H9 (cell line): ENCODE results near the gene DDC. TPM values are rescaled to one million over a fixed set of nuclear protein-coding genes. Genes with fewer than 3 reads are reported as not detected.

Source experiments
- DNase-seq: peaks from one replicate; pipeline ENCODE4 v3.0.0-alpha.2; 2017
- H2AFZ ChIP-seq: one replicate; pipeline ENCODE4 v1.6.1; 2013; ENCODE audit warnings: mild to moderate bottlenecking, low read length, control low read depth, moderate library complexity
- H2AK5ac ChIP-seq: 2 replicates; pipeline ENCODE4 v1.6.1; 2013; ENCODE audit warnings: low read length, control low read depth, mixed read lengths; ENCODE audit not compliant: insufficient read length
- H2BK120ac ChIP-seq: one replicate; pipeline ENCODE4 v1.6.1; 2013; ENCODE audit warnings: low read depth, mild to moderate bottlenecking, low read length, control low read depth, inconsistent platforms; ENCODE audit not compliant: poor library complexity, severe bottlenecking
- H2BK12ac ChIP-seq: 2 replicates; pipeline ENCODE4 v1.6.1; 2013; ENCODE audit warnings: low read length, control low read depth, mixed read lengths, low read depth; ENCODE audit not compliant: insufficient read length
- H2BK15ac ChIP-seq: 2 replicates; pipeline ENCODE4 v1.6.1; 2013; ENCODE audit warnings: low read depth, low read length, control low read depth
- H2BK20ac ChIP-seq: one replicate; pipeline ENCODE4 v1.6.1; 2013; ENCODE audit warnings: low read depth, mild to moderate bottlenecking, low read length, control low read depth, inconsistent platforms; ENCODE audit not compliant: poor library complexity, severe bottlenecking
- H2BK5ac ChIP-seq: 2 replicates; pipeline ENCODE4 v1.6.1; 2013; ENCODE audit warnings: low read length, control low read depth, mixed read lengths; ENCODE audit not compliant: insufficient read length
- H3K14ac ChIP-seq: 2 replicates; pipeline ENCODE4 v1.6.1; 2013; ENCODE audit warnings: low read length, control low read depth; ENCODE audit not compliant: insufficient read depth
- H3K18ac ChIP-seq: 2 replicates; pipeline ENCODE4 v1.6.1; 2013; ENCODE audit warnings: low read depth, mild to moderate bottlenecking, mixed read lengths, low read length, control low read depth; ENCODE audit not compliant: insufficient read length
- H3K23ac ChIP-seq: 2 replicates; pipeline ENCODE4 v1.6.1; 2013; ENCODE audit warnings: low read length, control low read depth, mixed read lengths, low read depth; ENCODE audit not compliant: insufficient read length
- H3K23me2 ChIP-seq: 2 replicates; pipeline ENCODE4 v1.6.1; 2013; ENCODE audit warnings: low read depth, mild to moderate bottlenecking, mixed read lengths, low read length, control low read depth; ENCODE audit not compliant: insufficient read length, poor library complexity, severe bottlenecking
- H3K27ac ChIP-seq: 2 replicates; pipeline ENCODE4 v1.5.1; 2013; ENCODE audit warnings: low read length, control low read depth, mixed read lengths, low read depth; ENCODE audit not compliant: insufficient read length
- H3K27me3 ChIP-seq: 2 replicates; pipeline ENCODE4 v1.6.1; 2013; ENCODE audit warnings: low read length, control low read depth, inconsistent platforms; ENCODE audit not compliant: insufficient read depth
- H3K4ac ChIP-seq: 2 replicates; pipeline ENCODE4 v1.6.1; 2013; ENCODE audit warnings: low read depth, mild to moderate bottlenecking, control low read depth, inconsistent platforms, low read length, moderate library complexity
- H3K4me1 ChIP-seq: 2 replicates; pipeline ENCODE4 v1.6.1; 2013; ENCODE audit warnings: low read length, control low read depth, inconsistent platforms; ENCODE audit not compliant: insufficient read depth
- H3K4me2 ChIP-seq: 2 replicates; pipeline ENCODE4 v1.6.1; 2013; ENCODE audit warnings: low read length, control low read depth, mixed read lengths; ENCODE audit not compliant: insufficient read length, insufficient read depth
- H3K56ac ChIP-seq: 2 replicates; pipeline ENCODE4 v1.6.1; 2013; ENCODE audit warnings: low read depth, mild to moderate bottlenecking, mixed read lengths, low read length, control low read depth; ENCODE audit not compliant: insufficient read length
- H3K79me1 ChIP-seq: 2 replicates; pipeline ENCODE4 v1.6.1; 2013; ENCODE audit warnings: low read depth, mild to moderate bottlenecking, moderate library complexity, low read length, control low read depth, inconsistent platforms; ENCODE audit not compliant: insufficient read depth, poor library complexity, severe bottlenecking
- H3K79me2 ChIP-seq: 2 replicates; pipeline ENCODE4 v1.6.1; 2013; ENCODE audit warnings: low read length, control low read depth, inconsistent platforms; ENCODE audit not compliant: insufficient read depth
- H3K9ac ChIP-seq: 2 replicates; pipeline ENCODE4 v1.6.1; 2013; ENCODE audit warnings: low read length, control low read depth, mixed read lengths; ENCODE audit not compliant: insufficient read length; ENCODE audit errors: extremely low read depth
- H3K9me3 ChIP-seq: one replicate; pipeline ENCODE4 v1.6.1; 2013; ENCODE audit warnings: low read depth, low read length, inconsistent platforms; ENCODE audit not compliant: control insufficient read depth
- H3T11ph ChIP-seq: one replicate; pipeline ENCODE4 v1.6.1; 2013; ENCODE audit warnings: mild to moderate bottlenecking, low read length, control low read depth, inconsistent platforms
- H4K20me1 ChIP-seq: one replicate; pipeline ENCODE4 v1.6.1; 2013; ENCODE audit not compliant: control insufficient read depth, insufficient read length, insufficient read depth
- H4K5ac ChIP-seq: 2 replicates; pipeline ENCODE4 v1.6.1; 2013; ENCODE audit warnings: low read depth, mild to moderate bottlenecking, mixed read lengths, low read length, control low read depth; ENCODE audit not compliant: insufficient read length
- H4K8ac ChIP-seq: replicated peaks from 2 replicates; pipeline ENCODE4 v1.6.1; 2013; ENCODE audit warnings: low read length, control low read depth, mixed read lengths, low read depth; ENCODE audit not compliant: insufficient read length
- H4K91ac ChIP-seq: 2 replicates; pipeline ENCODE4 v1.6.1; 2013; ENCODE audit warnings: low read depth, mild to moderate bottlenecking, moderate library complexity, mixed read lengths, low read length, control low read depth; ENCODE audit not compliant: insufficient read length
- H3K27ac Mint-ChIP-seq, 3 experiments: 2 replicates in 2 of 3; 3 replicates in 1 of 3; pipeline ENCODE4 v1.8.0; 2020 to 2021; ENCODE audit warnings: mixed read lengths in 3 of 3, mild to moderate bottlenecking in 1 of 3, moderate library complexity in 1 of 3
- H3K27me3 Mint-ChIP-seq: 2 replicates; pipeline ENCODE4 v1.8.0; 2021; ENCODE audit warnings: low read depth, mild to moderate bottlenecking, moderate library complexity, mixed read lengths
- H3K36me3 Mint-ChIP-seq, 3 experiments: 2 replicates in 2 of 3; 3 replicates in 1 of 3; pipeline ENCODE4 v1.8.0; 2020 to 2021; ENCODE audit warnings: low read depth in 3 of 3, mixed read lengths in 3 of 3; ENCODE audit not compliant: insufficient read depth in 1 of 3
- H3K4me1 Mint-ChIP-seq, 2 experiments: 2 replicates each; pipeline ENCODE4 v1.8.0; 2020; ENCODE audit warnings: mixed read lengths in 2 of 2
- H3K4me3 Mint-ChIP-seq, 2 experiments: 2 replicates in 1 of 2; 3 replicates in 1 of 2; pipeline ENCODE4 v1.8.0; 2020 to 2021; ENCODE audit warnings: mild to moderate bottlenecking in 2 of 2, mixed read lengths in 2 of 2, moderate library complexity in 1 of 2
- H3K9me3 Mint-ChIP-seq, 2 experiments: 2 replicates in 1 of 2; 3 replicates in 1 of 2; pipeline ENCODE4 v1.8.0; 2020; ENCODE audit warnings: mild to moderate bottlenecking in 2 of 2, mixed read lengths in 2 of 2, moderate library complexity in 1 of 2
- CTCF ChIP-seq: fragments of 200-600 bp; sonication (generic); conservative IDR thresholded peaks from 3 replicates; pipeline ENCODE4 v1.8.0; 2021; ENCODE audit warnings: antibody characterized with exemption, mild to moderate bottlenecking
- WGBS: extraction: QIAGEN DNeasy Blood & Tissue Kit; methylation state at CpG from one replicate; pipeline ENCODE4 v1.1.7; 2013; ENCODE audit warnings: missing lambda C conversion rate, low lambda C conversion rate, mixed read lengths; ENCODE audit not compliant: insufficient read length; ENCODE audit errors: extremely low coverage; 5-methylcytosine and 5-hydroxymethylcytosine counted together
- total RNA-seq: library from RNA; stranded (reverse); gene quantifications from 2 replicates; pipeline ENCODE4 v1.2.1, GENCODE V29; 2021

The DDC gene
- total RNA-seq, 1 experiment from 2014 or later, result not detected

- Mint-ChIP-seq H3K9me3 (peaks cover under 1 to 5% of the 10 kb centered on the region in 2 experiments; a peak in 2 of 5 replicates), H3K4me1 (peaks cover 1 to 4% of the 10 kb centered on the region in 2 experiments; a peak in 2 of 4 replicates), H3K4me3 (no peak overlapping the region), H3K27ac (no peak overlapping the region; a peak in 2 of 7 replicates), H3K36me3 (peaks cover 26 to 47% (median 31%) of the 10 kb centered on the region in 3 experiments), H3K27me3 (no peaks in the 10 kb centered on the region)
- no peak overlapping the region for H3K56ac ChIP-seq
- no peaks in the 10 kb centered on the region for H3K79me2 ChIP-seq
- H4K5ac ChIP-seq, result no peak overlapping the region
- no peak overlapping the region for H4K8ac ChIP-seq
- H3K79me1 ChIP-seq, result no peaks in the 10 kb centered on the region
- H2BK5ac ChIP-seq, result no peak overlapping the region
- H2BK120ac ChIP-seq, result no peak overlapping the region
- H4K91ac ChIP-seq, result no peak overlapping the region
- no peak overlapping the region for H3K23ac ChIP-seq
- no peak overlapping the region for H2BK15ac ChIP-seq
- DNase-seq, result no peak
- H3K23me2 ChIP-seq, result no peaks in the 10 kb centered on the region
- H3K14ac ChIP-seq, result no peak overlapping the region
- no peak overlapping the region for H3K4me2 ChIP-seq
- H3T11ph ChIP-seq, result no peak overlapping the region
- no peak overlapping the region for H3K18ac ChIP-seq
- no peaks in the 10 kb centered on the region for H3K9me3 ChIP-seq
- no peak overlapping the region for H3K9ac ChIP-seq
- no peak overlapping the region for H3K27ac ChIP-seq
- no peaks in the 10 kb centered on the region for H4K20me1 ChIP-seq
- TF ChIP-seq CTCF, result no peak
- H2AFZ ChIP-seq, result no peak overlapping the region
- no peak overlapping the region for H2AK5ac ChIP-seq
- H2BK12ac ChIP-seq, result no peak overlapping the region
- no peaks in the 10 kb centered on the region for H3K4me1 ChIP-seq
- H3K4ac ChIP-seq, result no peak overlapping the region
- no peaks in the 10 kb centered on the region for H3K27me3 ChIP-seq
- no peak overlapping the region for H2BK20ac ChIP-seq
- WGBS, result no CpG with 5 or more reads among the region's 13 CpGs
Observed at GRCh38 chr7:50590535-50590934, 25.3 kb upstream of the DDC start.
